GM13976 (cell line): ENCODE results near the gene GPS1.

ENCODE experiments used
- DNase-seq: peaks from one replicate; pipeline ENCODE4 v3.0.0; 2012; ENCODE audit warnings: low spot score
- CTCF ChIP-seq: IDR thresholded peaks from 2 replicates; pipeline ENCODE4 v1.5.1; 2012; ENCODE audit warnings: borderline replicate concordance, mild to moderate bottlenecking; ENCODE audit not compliant: insufficient read depth; ENCODE audit errors: extremely low read depth, missing control alignments, control extremely low read depth
- in situ Hi-C: fragments of 300-500 bp; cut with MboI; formaldehyde crosslinking; loops from one replicate; pipeline ENCODE4 v1.12.0; 2022; ENCODE audit warnings: low sequenced_read_pairs, mixed read lengths, inconsistent platforms; ENCODE audit not compliant: unreplicated experiment

GPS1 gene

GRCh38 chr17:82063424-82064415 is 12.0 kb downstream of the GPS1 start:
- TF ChIP-seq CTCF, result no peak
- in situ Hi-C loops, result no loop called here
- no peak for DNase-seq

GRCh38 chr17:82064433-82065192 is 12.9 kb downstream of the GPS1 start:
- in situ Hi-C loops, result no loop called here
- no peak for TF ChIP-seq CTCF
- no peak for DNase-seq

- TF ChIP-seq CTCF, result no peak
- DNase-seq, result no peak
- in situ Hi-C loops, result no loop called here
Observed at GRCh38 chr17:82065193-82065637, 13.5 kb downstream of the GPS1 start.

- peak; percentile 95 for DNase-seq
- no peak for TF ChIP-seq CTCF
- in situ Hi-C loops, result no loop called here
Observed at GRCh38 chr17:82065638-82066303, 14.1 kb downstream of the GPS1 start, which contains the start of gene DUS1L. DUS1L (minus strand) TSS chr17:82065804; CDS start chr17:82065059, 745 bp downstream.

- in situ Hi-C loops, result no loop called here
- DNase-seq, result no peak
Observed at GRCh38 chr17:82070611-82071010, 18.9 kb downstream of the GPS1 start.

More at GRCh38 chr17:82070611-82071010, 18.9 kb downstream of the GPS1 start:
- no peak for TF ChIP-seq CTCF
